Caco-2 (cell line): ENCODE data around the gene CRYM. TPM values are rescaled to one million over a fixed set of nuclear protein-coding genes. Genes with fewer than 3 reads are reported as not detected.

Experiments
- BruUV-seq: library from RNA; stranded (reverse); fragments of 400-500 nt; replicated peaks from 2 replicates; lab custom pipeline; 2021; lab: Mats Ljungman, UMichigan
- CTCF ChIA-PET: fragments of 300-600 bp; sonication (Branson Sonifier 250); formaldehyde crosslinking; loops from one replicate; lab custom pipeline; 2022; ENCODE audit warnings: antibody characterized with exemption; lab: Charles Lee
- POLR2A ChIA-PET: fragments of 300-600 bp; sonication (Branson Sonifier 250); formaldehyde crosslinking; loops from one replicate; lab custom pipeline; 2022; ENCODE audit warnings: antibody characterized with exemption; lab: Charles Lee
- DNase-seq, 2 experiments: peaks; one replicate each; pipeline versions ENCODE4 v3.0.0 to v3.0.0-alpha.2; 2020 to 2022
- H3K27me3 ChIP-seq: replicated peaks from 2 replicates; pipeline ENCODE4 v1.6.0; 2011; ENCODE audit warnings: low read length; ENCODE audit not compliant: control insufficient read depth, insufficient read depth
- H3K36me3 ChIP-seq: 2 replicates; pipeline ENCODE4 v1.5.1; 2011; ENCODE audit warnings: low read length; ENCODE audit not compliant: control insufficient read depth, insufficient read depth
- H3K4me1 ChIP-seq: fragments of 250-450 bp; sonication (Bioruptor Pico); 2 replicates; pipeline ENCODE4 v1.5.1; 2020; ENCODE audit warnings: mild to moderate bottlenecking
- H3K4me3 ChIP-seq: 2 replicates; pipeline ENCODE4 v1.5.1; 2011; ENCODE audit warnings: low read depth, mild to moderate bottlenecking, control low read depth, low read length
- H3K9me3 ChIP-seq: fragments of 250-450 bp; sonication (Bioruptor Pico); 2 replicates; pipeline ENCODE4 v1.5.1; 2020; ENCODE audit warnings: mild to moderate bottlenecking, moderate library complexity
- H3K27ac Mint-ChIP-seq: one replicate; pipeline ENCODE4 v1.8.0; 2022; ENCODE audit warnings: mixed read lengths; ENCODE audit not compliant: unreplicated experiment
- H3K27me3 Mint-ChIP-seq: one replicate; pipeline ENCODE4 v1.8.0; 2022; ENCODE audit warnings: mixed read lengths; ENCODE audit not compliant: insufficient read depth, unreplicated experiment
- H3K36me3 Mint-ChIP-seq: one replicate; pipeline ENCODE4 v1.8.0; 2022; ENCODE audit warnings: mild to moderate bottlenecking, mixed read lengths; ENCODE audit not compliant: insufficient read depth, unreplicated experiment
- H3K4me1 Mint-ChIP-seq: one replicate; pipeline ENCODE4 v1.8.0; 2022; ENCODE audit warnings: low read depth, mixed read lengths; ENCODE audit not compliant: unreplicated experiment
- H3K4me3 Mint-ChIP-seq: one replicate; pipeline ENCODE4 v1.8.0; 2022; ENCODE audit warnings: mild to moderate bottlenecking, moderate library complexity, mixed read lengths; ENCODE audit not compliant: unreplicated experiment
- H3K9me3 Mint-ChIP-seq: one replicate; pipeline ENCODE4 v1.8.0; 2022; ENCODE audit warnings: mixed read lengths; ENCODE audit not compliant: unreplicated experiment
- intact Hi-C: fragments of 100-400 bp; cut with micrococcal nuclease; formaldehyde crosslinking; loops from one replicate; pipeline ENCODE4 v1.10.0; 2022; ENCODE audit not compliant: unreplicated experiment
- total RNA-seq: library from RNA; stranded (reverse); gene quantifications from 2 replicates; pipeline ENCODE4 v1.2.3, GENCODE V29; 2022
- TF ChIP-seq, protein P1 (sequence below), 2 experiments: fragments of 200-600 bp in 1 of 2; IDR thresholded peaks; 1 replicate in 1 of 2; 2 replicates in 1 of 2; pipeline versions ENCODE4 v1.5.1 to v1.8.0; 2011 to 2022; ENCODE audit warnings: antibody characterized with exemption in 1 of 2, control low read depth in 1 of 2, inconsistent platforms in 1 of 2, low read depth in 1 of 2, low read length in 1 of 2, mild to moderate bottlenecking in 1 of 2, moderate library complexity in 1 of 2; ENCODE audit not compliant: insufficient read depth in 1 of 2, severe bottlenecking in 1 of 2, unreplicated experiment in 1 of 2

CRYM gene
- total RNA-seq, 1 experiment from 2014 or later = not detected

DNA sequence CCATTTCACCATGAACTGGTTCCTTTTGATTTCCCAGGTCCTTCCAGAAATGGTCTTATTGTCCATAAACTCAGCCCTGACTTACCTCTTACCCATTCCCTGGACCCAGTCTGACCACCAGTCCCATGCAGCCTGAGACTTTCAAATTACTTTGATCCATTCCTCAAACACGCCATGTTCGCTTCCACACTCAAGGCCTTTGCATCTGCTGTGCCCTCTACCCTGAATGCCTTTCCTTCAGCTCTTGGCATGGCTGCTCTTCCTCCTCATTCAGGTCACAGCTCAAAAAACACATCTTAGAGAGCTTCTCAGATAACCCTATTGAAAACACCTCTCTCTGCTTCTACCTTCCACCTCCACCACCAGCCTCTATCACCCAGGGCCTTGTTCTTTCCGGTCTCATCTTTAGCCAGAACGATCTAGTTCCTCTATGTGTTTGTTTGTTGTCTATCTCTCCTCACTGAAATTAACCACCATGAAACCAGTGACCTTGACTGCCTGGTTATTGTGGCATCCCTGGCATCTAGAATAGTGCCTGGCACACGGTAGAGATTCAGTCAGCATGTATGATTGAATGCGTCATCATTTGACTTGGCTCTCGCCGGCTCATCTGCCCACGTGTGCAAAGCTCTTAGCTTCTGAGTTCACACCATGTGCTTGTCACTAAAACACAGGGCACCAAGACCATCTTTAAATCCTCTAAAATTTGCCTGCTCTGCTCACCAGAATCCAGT, 12.8 kb downstream of the CRYM start:
- H3K36me3 Mint-ChIP-seq = peaks cover 2% of the 10 kb centered on the region
- intact Hi-C loops = no loop called here
- Histone ChIP-seq H3K36me3 (no peaks in the 10 kb centered on the region), H3K9me3 (no peaks in the 10 kb centered on the region), H3K27me3 (no peaks in the 10 kb centered on the region), H3K4me3 (no peak overlapping the region), H3K4me1 (peaks cover 25% of the 10 kb centered on the region)
- POLR2A ChIA-PET = no interaction called here
- DNase-seq = no peak
- TF ChIP-seq, protein P1, sequence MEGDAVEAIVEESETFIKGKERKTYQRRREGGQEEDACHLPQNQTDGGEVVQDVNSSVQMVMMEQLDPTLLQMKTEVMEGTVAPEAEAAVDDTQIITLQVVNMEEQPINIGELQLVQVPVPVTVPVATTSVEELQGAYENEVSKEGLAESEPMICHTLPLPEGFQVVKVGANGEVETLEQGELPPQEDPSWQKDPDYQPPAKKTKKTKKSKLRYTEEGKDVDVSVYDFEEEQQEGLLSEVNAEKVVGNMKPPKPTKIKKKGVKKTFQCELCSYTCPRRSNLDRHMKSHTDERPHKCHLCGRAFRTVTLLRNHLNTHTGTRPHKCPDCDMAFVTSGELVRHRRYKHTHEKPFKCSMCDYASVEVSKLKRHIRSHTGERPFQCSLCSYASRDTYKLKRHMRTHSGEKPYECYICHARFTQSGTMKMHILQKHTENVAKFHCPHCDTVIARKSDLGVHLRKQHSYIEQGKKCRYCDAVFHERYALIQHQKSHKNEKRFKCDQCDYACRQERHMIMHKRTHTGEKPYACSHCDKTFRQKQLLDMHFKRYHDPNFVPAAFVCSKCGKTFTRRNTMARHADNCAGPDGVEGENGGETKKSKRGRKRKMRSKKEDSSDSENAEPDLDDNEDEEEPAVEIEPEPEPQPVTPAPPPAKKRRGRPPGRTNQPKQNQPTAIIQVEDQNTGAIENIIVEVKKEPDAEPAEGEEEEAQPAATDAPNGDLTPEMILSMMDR (IDR thresholded peaks at IDR 0.05; ENCODE audit: insufficient read depth in 1 of 2, low read depth in 1 of 2, low read length in 1 of 2, severe bottlenecking in 1 of 2, unreplicated experiment in 1 of 2) = no peak
- H3K4me1 Mint-ChIP-seq = peaks cover 21% of the 10 kb centered on the region
- CTCF ChIA-PET = no interaction called here
- H3K27ac Mint-ChIP-seq = no peak overlapping the region
- no peak overlapping the region for H3K4me3 Mint-ChIP-seq
- BruUV-seq = no TSS peak
- no peaks in the 10 kb centered on the region for H3K27me3 Mint-ChIP-seq
- no peaks in the 10 kb centered on the region for H3K9me3 Mint-ChIP-seq

DNA sequence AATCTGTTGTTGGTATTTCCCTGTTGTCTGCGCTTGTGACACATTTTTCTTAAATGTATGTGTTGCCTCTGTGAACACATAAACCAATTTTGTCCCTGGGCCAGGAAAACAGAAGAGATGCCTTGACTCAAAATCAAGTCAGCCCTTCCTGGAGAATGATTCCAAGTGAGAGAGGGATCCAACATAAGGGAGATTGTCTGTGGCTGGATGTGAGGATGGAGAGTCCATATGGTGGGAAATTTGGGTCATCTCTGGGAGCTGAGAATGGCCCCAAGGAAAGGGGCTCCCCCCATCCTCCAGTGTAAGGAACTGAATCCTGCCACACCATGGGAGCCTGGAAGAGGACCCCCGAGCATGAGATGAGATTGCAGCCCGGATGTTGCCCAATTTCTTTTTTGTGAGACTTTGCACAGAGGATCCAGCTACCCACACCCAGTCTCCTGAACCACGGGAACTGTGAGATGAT, 13.5 kb downstream of the CRYM start:
- CTCF ChIA-PET = interaction anchor here (1.5 kb wide), 1 partner anchor 9 kb away, joined by 4 read pairs; no protein-coding TSS in a partner anchor
- Mint-ChIP-seq H3K4me1 (peaks cover 21% of the 10 kb centered on the region), H3K36me3 (peaks cover 8% of the 10 kb centered on the region), H3K27me3 (no peaks in the 10 kb centered on the region), H3K4me3 (no peak overlapping the region), H3K27ac (no peak overlapping the region), H3K9me3 (no peaks in the 10 kb centered on the region)
- Histone ChIP-seq H3K4me3 (no peak overlapping the region), H3K27me3 (no peaks in the 10 kb centered on the region), H3K4me1 (peaks cover 30% of the 10 kb centered on the region), H3K9me3 (no peaks in the 10 kb centered on the region), H3K36me3 (no peaks in the 10 kb centered on the region)
- no peak for DNase-seq
- intact Hi-C loops = loop anchor here (5.0 kb wide), 1 partner anchor 38 kb away; no protein-coding TSS in a partner anchor
- POLR2A ChIA-PET = no interaction called here
- TF ChIP-seq, protein P1 (IDR thresholded peaks at IDR 0.05; ENCODE audit: insufficient read depth in 1 of 2, low read depth in 1 of 2, low read length in 1 of 2, severe bottlenecking in 1 of 2, unreplicated experiment in 1 of 2) = no peak
- no TSS peak for BruUV-seq

DNA sequence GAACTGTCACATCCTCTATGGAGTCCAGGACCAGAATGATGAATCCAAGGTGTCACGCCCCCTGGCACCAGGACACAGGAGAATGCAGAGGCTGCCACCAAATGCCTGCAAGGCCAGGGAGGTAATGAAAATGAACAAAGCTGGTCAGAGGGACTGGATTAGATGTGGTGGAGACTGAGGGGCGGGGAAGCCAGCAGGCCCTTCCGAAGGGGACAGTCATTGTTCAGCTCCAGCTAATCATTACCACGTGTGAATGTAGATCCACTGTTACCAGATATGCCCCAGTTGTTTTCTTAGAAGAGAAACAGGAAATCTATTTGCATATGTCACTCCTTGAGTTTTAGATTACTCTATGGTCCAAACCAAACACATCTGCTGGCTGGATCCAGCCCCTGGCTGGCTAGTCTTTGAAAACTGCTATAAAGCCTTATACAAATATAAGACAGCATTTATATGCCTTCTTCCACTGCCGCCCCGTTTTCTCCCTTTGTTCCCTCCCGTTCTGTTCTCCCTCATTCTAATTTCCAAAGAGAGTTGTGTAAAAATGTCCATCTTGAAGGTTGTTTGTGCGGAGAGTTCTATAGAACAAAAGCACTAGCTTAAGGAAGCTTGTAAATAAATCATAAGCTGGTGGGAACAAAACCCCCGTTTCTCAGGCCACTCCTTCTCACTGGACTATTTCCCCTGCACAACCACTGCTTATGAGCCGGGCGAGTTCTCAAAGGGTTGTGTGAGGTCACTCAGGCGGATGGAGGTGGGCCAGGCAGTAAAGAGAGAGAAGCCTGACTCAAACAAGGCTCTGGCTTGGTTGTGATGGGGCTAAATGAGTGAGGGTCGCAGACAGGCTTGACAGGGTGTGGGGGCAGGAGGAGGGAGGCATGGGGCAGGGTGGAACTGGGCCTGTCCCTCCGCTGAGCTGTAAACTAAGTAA, 14.2 kb downstream of the CRYM start:
- ChIA-PET POLR2A (no interaction called here), CTCF (interaction anchor here (0.9 to 1.5 kb wide), 2 partner anchors 8 to 37 kb away, joined by 3 to 4 read pairs; no protein-coding TSS in a partner anchor)
- Mint-ChIP-seq H3K4me3 (no peak overlapping the region), H3K27ac (peak overlapping the region; percentile 22), H3K9me3 (no peaks in the 10 kb centered on the region), H3K4me1 (peaks cover 21% of the 10 kb centered on the region), H3K36me3 (peaks cover 8% of the 10 kb centered on the region), H3K27me3 (no peaks in the 10 kb centered on the region)
- no TSS peak for BruUV-seq
- TF ChIP-seq, protein P1 (IDR thresholded peaks at IDR 0.05; ENCODE audit: insufficient read depth in 1 of 2, low read depth in 1 of 2, low read length in 1 of 2, severe bottlenecking in 1 of 2, unreplicated experiment in 1 of 2) = no peak
- peaks cover 30% of the 10 kb centered on the region for H3K4me1 ChIP-seq
- peak in 1 of 2 experiments; percentile 11 for DNase-seq
- no peaks in the 10 kb centered on the region for H3K9me3 ChIP-seq
- H3K4me3 ChIP-seq = no peak overlapping the region
- H3K27me3 ChIP-seq = no peaks in the 10 kb centered on the region
- H3K36me3 ChIP-seq = no peaks in the 10 kb centered on the region
- intact Hi-C loops = loop anchor here (5.0 kb wide), 1 partner anchor 38 kb away; no protein-coding TSS in a partner anchor
